Measurements from ENCODE around the gene ZSWIM1. TPM values are rescaled to one million over a fixed set of nuclear protein-coding genes. Genes with fewer than 3 reads are reported as not detected.

Gene ZSWIM1
- total and polyA plus RNA-seq, 2 of the 13 experiments (the other 11 are each of a cell fraction or from before 2014, with no cell fraction given): 9.5 to 11.7 TPM

- peak; percentile 99 for TF ChIP-seq ZNF761 (CRISPR knock-in tag; conservative IDR thresholded peaks at IDR 0.05)
- TF ChIP-seq ETV6 (CRISPR knock-in tag; conservative IDR thresholded peaks at IDR 0.05): peak; percentile 97
- TF ChIP-seq SMARCC2 (IDR thresholded peaks at IDR 0.05): no peak
- TF ChIP-seq ZNF691 (CRISPR knock-in tag; IDR thresholded peaks at IDR 0.05; ENCODE audit: borderline replicate concordance, low read depth): peak; percentile 99
- peak; percentile 91 for TF ChIP-seq KDM6A (CRISPR knock-in tag; IDR thresholded peaks at IDR 0.05; ENCODE audit: low read depth)
- peak; percentile 94 for TF ChIP-seq ZNF891 (CRISPR knock-in tag; IDR thresholded peaks at IDR 0.05)
- TF ChIP-seq, protein P1, sequence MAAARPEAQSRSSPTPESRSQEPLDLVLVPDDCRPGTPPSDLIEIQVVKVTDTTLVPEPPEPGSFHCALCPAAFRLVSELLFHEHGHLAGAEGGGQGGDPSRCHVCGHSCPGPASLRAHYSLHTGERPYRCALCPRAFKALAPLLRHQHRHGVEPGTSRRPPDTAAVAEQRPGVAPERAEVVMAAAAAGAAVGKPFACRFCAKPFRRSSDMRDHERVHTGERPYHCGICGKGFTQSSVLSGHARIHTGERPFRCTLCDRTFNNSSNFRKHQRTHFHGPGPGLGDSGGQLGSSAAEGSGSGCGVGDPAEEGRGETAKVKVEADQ (CRISPR knock-in tag; IDR thresholded peaks at IDR 0.05; ENCODE audit: borderline replicate concordance): peak; percentile 100
- no peak for TF ChIP-seq ZNF282 (IDR thresholded peaks at IDR 0.05; ENCODE audit: partially characterized antibody)
- peak; percentile 99 for TF ChIP-seq TBX2 (CRISPR knock-in tag; IDR thresholded peaks at IDR 0.05; ENCODE audit: borderline replicate concordance)
- no peak for TF ChIP-seq MBD4 (IDR thresholded peaks at IDR 0.05; ENCODE audit: borderline replicate concordance, low read length)
- TF ChIP-seq ETV5 (CRISPR knock-in tag; IDR thresholded peaks at IDR 0.05; ENCODE audit: borderline replicate concordance): peak; percentile 91
- TF ChIP-seq, protein P2, sequence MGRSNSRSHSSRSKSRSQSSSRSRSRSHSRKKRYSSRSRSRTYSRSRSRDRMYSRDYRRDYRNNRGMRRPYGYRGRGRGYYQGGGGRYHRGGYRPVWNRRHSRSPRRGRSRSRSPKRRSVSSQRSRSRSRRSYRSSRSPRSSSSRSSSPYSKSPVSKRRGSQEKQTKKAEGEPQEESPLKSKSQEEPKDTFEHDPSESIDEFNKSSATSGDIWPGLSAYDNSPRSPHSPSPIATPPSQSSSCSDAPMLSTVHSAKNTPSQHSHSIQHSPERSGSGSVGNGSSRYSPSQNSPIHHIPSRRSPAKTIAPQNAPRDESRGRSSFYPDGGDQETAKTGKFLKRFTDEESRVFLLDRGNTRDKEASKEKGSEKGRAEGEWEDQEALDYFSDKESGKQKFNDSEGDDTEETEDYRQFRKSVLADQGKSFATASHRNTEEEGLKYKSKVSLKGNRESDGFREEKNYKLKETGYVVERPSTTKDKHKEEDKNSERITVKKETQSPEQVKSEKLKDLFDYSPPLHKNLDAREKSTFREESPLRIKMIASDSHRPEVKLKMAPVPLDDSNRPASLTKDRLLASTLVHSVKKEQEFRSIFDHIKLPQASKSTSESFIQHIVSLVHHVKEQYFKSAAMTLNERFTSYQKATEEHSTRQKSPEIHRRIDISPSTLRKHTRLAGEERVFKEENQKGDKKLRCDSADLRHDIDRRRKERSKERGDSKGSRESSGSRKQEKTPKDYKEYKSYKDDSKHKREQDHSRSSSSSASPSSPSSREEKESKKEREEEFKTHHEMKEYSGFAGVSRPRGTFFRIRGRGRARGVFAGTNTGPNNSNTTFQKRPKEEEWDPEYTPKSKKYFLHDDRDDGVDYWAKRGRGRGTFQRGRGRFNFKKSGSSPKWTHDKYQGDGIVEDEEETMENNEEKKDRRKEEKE (IDR thresholded peaks at IDR 0.05): no peak
- peak; percentile 100 for TF ChIP-seq ARID4A (CRISPR knock-in tag; IDR thresholded peaks at IDR 0.05; ENCODE audit: borderline replicate concordance)
- TF ChIP-seq HDAC1 (CRISPR knock-in tag; IDR thresholded peaks at IDR 0.05): peak; percentile 100
- peak; percentile 75; the same call in 1 of the 2 replicates for TF ChIP-seq ZNF101 (CRISPR knock-in tag; IDR thresholded peaks at IDR 0.05; ENCODE audit: borderline replicate concordance, low read depth)
- TF ChIP-seq ZNF235 (CRISPR knock-in tag; IDR thresholded peaks at IDR 0.05; ENCODE audit: borderline replicate concordance): 0 out of 2 replicates have a peak, but pooled peaks have one; percentile 49
- TF ChIP-seq, protein P3, sequence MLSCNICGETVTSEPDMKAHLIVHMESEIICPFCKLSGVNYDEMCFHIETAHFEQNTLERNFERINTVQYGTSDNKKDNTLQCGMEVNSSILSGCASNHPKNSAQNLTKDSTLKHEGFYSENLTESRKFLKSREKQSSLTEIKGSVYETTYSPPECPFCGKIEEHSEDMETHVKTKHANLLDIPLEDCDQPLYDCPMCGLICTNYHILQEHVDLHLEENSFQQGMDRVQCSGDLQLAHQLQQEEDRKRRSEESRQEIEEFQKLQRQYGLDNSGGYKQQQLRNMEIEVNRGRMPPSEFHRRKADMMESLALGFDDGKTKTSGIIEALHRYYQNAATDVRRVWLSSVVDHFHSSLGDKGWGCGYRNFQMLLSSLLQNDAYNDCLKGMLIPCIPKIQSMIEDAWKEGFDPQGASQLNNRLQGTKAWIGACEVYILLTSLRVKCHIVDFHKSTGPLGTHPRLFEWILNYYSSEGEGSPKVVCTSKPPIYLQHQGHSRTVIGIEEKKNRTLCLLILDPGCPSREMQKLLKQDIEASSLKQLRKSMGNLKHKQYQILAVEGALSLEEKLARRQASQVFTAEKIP (CRISPR knock-in tag; IDR thresholded peaks at IDR 0.05; ENCODE audit: borderline replicate concordance): peak; percentile 92; the same call in 1 of the 2 replicates
These were observed 10.3 kb downstream of the ZSWIM1 start, which contains the start of the genes CTSA and NEURL2 (continued) for GRCh38 chr20:45890985-45891983.
